K562 (cell line): Measurements from ENCODE around the gene KCTD15. TPM values are rescaled to one million over a fixed set of nuclear protein-coding genes. Genes with fewer than 3 reads are reported as not detected.

Source experiments
- ATAC-seq: fragments of 200-7000 bp; cut with Tn5 transposase; 3 replicates; pipeline ENCODE4 v1.9.1; 2020; ENCODE audit warnings: moderate library complexity
- BruUV-seq: library from RNA; stranded (reverse); fragments of 400-500 nt; replicated peaks from 2 replicates; lab custom pipeline; 2021; lab: Mats Ljungman, UMichigan
- CTCF ChIA-PET: fragments of 300-600 bp; formaldehyde crosslinking; extraction: SDS; loops from one replicate; lab custom pipeline; 2021; ENCODE audit warnings: low intra/inter-chr PET ratio; lab: Yijun Ruan, JAX
- POLR2A ChIA-PET: fragments of 300-600, 350-650 bp; sonication (Branson Sonifier 250); formaldehyde crosslinking; extraction: SDS; loops from one replicate; lab custom pipeline; 2021; ENCODE audit warnings: antibody characterized with exemption, inconsistent platforms; lab: Yijun Ruan, JAX
- DNase-seq, 4 experiments: peaks; one replicate each; pipeline versions ENCODE4 v3.0.0 to v3.0.0-alpha.2; 2011 to 2018; ENCODE audit warnings: low spot score in 3 of 4, mixed read lengths in 3 of 4; ENCODE audit errors: extremely low read depth in 1 of 4
- FAIRE-seq: peaks from 2 replicates; lab custom pipeline; 2011; peaks lifted over from hg19 to GRCh38; lab: Jason Lieb, UNC
- H2AFZ ChIP-seq: 2 replicates; pipeline ENCODE4 v1.6.0; 2011; ENCODE audit warnings: low read depth, low read length, control low read depth, inconsistent platforms
- H3K27ac ChIP-seq: fragments of 200-600 bp; 3 replicates; pipeline ENCODE4 v1.8.0; 2011; ENCODE audit warnings: low read depth, mild to moderate bottlenecking, control low read depth, inconsistent platforms, low read length, moderate library complexity, mixed read lengths; ENCODE audit errors: extremely low read depth
- H3K27me3 ChIP-seq, 2 experiments: fragments of 300-600 bp in 1 of 2; 2 replicates in 1 of 2; 3 replicates in 1 of 2; pipeline versions ENCODE4 v1.6.0 to v1.8.0; 2011; ENCODE audit warnings: inconsistent platforms in 2 of 2, low read length in 2 of 2, mild to moderate bottlenecking in 1 of 2, mixed read lengths in 1 of 2, moderate library complexity in 1 of 2; ENCODE audit not compliant: control insufficient read depth in 2 of 2, insufficient read depth in 2 of 2
- H3K36me3 ChIP-seq: fragments of 300-600 bp; 3 replicates; pipeline ENCODE4 v1.8.0; 2011; ENCODE audit warnings: mild to moderate bottlenecking, low read length, inconsistent platforms; ENCODE audit not compliant: control insufficient read depth, insufficient read depth
- H3K4me1 ChIP-seq, 2 experiments: fragments of 200-600 bp in 1 of 2; replicated peaks in 1 of 2; 2 replicates in 1 of 2; 3 replicates in 1 of 2; pipeline versions ENCODE4 v1.5.1 to v1.8.0; 2011; ENCODE audit warnings: inconsistent platforms in 2 of 2, low read length in 2 of 2, mild to moderate bottlenecking in 1 of 2, mixed read lengths in 1 of 2, moderate library complexity in 1 of 2; ENCODE audit not compliant: control insufficient read depth in 2 of 2, insufficient read depth in 2 of 2
- H3K4me2 ChIP-seq: 2 replicates; pipeline ENCODE4 v1.6.1; 2011; ENCODE audit warnings: low read length, control low read depth, inconsistent platforms, mixed read lengths; ENCODE audit not compliant: insufficient read depth
- H3K4me3 ChIP-seq: fragments of 200-600 bp; sonication (generic), shearing (Covaris generic); 2 replicates; pipeline ENCODE4 v1.5.1; 2016; ENCODE audit warnings: control low read depth, inconsistent platforms
- H3K79me2 ChIP-seq: fragments of 200-600 bp; 3 replicates; pipeline ENCODE4 v1.8.0; 2011; ENCODE audit warnings: low read length, inconsistent platforms; ENCODE audit not compliant: control insufficient read depth, insufficient read depth
- H3K9ac ChIP-seq, 2 experiments: 2 replicates each; pipeline versions ENCODE4 v1.6.0 to v1.6.1; 2011; ENCODE audit warnings: low read depth in 2 of 2, low read length in 2 of 2, control low read depth in 1 of 2, inconsistent platforms in 1 of 2, mild to moderate bottlenecking in 1 of 2, mixed read lengths in 1 of 2; ENCODE audit not compliant: insufficient read depth in 1 of 2
- H3K9me1 ChIP-seq: one replicate; pipeline ENCODE4 v1.6.0; 2011; ENCODE audit warnings: inconsistent platforms, mild to moderate bottlenecking, low read length, moderate library complexity; ENCODE audit not compliant: control insufficient read depth, insufficient read depth
- H3K9me3 ChIP-seq: replicated peaks from 2 replicates; pipeline ENCODE4 v1.5.1; 2011; ENCODE audit warnings: low read depth, low read length, inconsistent platforms; ENCODE audit not compliant: control insufficient read depth, insufficient read depth
- H4K20me1 ChIP-seq: replicated peaks from 2 replicates; pipeline ENCODE4 v1.6.1; 2011; ENCODE audit warnings: low read length, inconsistent platforms, mixed read lengths; ENCODE audit not compliant: control insufficient read depth, insufficient read depth
- MAFG ChIP-seq: fragments of 450-650 bp; conservative IDR thresholded peaks from 2 replicates; pipeline ENCODE4 v1.6.1; 2016; ENCODE audit warnings: missing genetic modification characterization, missing compliant biosample characterization
- RFX1 ChIP-seq: fragments of 450-650 bp; IDR thresholded peaks from 2 replicates; pipeline ENCODE4 v1.6.1; 2016; ENCODE audit warnings: mild to moderate bottlenecking, moderate library complexity
- WGBS: fragments of 100-300 bp; shearing (Covaris generic); methylation state at CpG from one replicate; pipeline ENCODE4 v1.1.6; 2016; ENCODE audit warnings: low coverage, mixed read lengths; ENCODE audit not compliant: insufficient coverage; ENCODE audit errors: missing lambda C conversion rate; 5-methylcytosine and 5-hydroxymethylcytosine counted together
- in situ Hi-C: fragments of 300-500 bp; cut with MboI; formaldehyde crosslinking; loops from 4 replicates; pipeline ENCODE4 v1.15.0; 2018; ENCODE audit warnings: inconsistent platforms, mixed read lengths
- intact Hi-C: fragments of 100-400 bp; cut with micrococcal nuclease; formaldehyde crosslinking; loops from 2 replicates; pipeline ENCODE4 v1.14.2; 2022
- polyA plus RNA-seq, 8 experiments: library from polyadenylated mRNA; depleted of rRNA in 4 of 8; stranded (reverse) in 5 of 8; unstranded in 3 of 8; fragments of >200 nt; fragmentation: Nextera tagmentation in 2 of 8; fragmentation: Illumina TruSeq in 1 of 8; extraction: Ambion mirVana in 2 of 8; extraction: Trizol in 1 of 8; gene quantifications; 2 replicates each; pipeline versions ENCODE4 v1.2.1 to v1.2.3, GENCODE V29; 2011 to 2014; ENCODE audit warnings: inconsistent platforms in 1 of 8, missing spikeins in 1 of 8
- total RNA-seq, 7 experiments: library from RNA; depleted of rRNA in 6 of 7; stranded (reverse); fragments of >200 nt in 6 of 7; fragmentation: Illumina TruSeq in 2 of 7; extraction: Trizol in 2 of 7; gene quantifications; 2 replicates each; pipeline versions ENCODE4 v1.2.1 to v1.2.3, GENCODE V29; 2011 to 2021; ENCODE audit warnings: low replicate concordance in 1 of 7
- TF ChIP-seq, protein P1 (sequence below): sonication (generic); formaldehyde crosslinking; IDR thresholded peaks from 2 replicates; pipeline ENCODE4 v1.8.1; 2022; ENCODE audit warnings: missing genetic modification reagents
- TF ChIP-seq, protein P2 (sequence below): fragments of 450-650 bp; IDR thresholded peaks from 2 replicates; pipeline ENCODE4 v1.6.1; 2016; ENCODE audit warnings: low read depth

Gene KCTD15
- total and polyA plus RNA-seq, 9 of the 15 experiments (the other 6 are each of a cell fraction or from before 2014, with no cell fraction given), result 1.7 to 49.0 (median 11.8) TPM

DNA sequence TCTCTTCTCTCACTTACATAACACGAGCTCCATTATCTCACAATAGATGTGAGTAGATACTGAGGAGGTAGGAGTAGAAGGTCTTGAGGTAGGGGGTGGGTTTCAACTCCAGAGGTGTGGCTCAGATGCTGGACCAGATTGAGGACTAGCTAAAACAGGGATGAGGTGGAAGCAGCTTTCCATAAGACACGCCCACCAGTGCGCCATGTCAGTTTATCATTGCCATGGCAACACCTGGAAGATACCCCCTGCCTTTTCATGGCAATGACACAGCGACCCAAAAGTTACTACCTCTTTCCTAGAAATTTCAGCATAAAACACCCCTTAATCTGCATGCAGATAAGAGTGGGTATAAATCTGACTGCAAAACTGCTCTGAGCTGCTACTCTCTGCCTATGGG lies 44.1 kb downstream of the KCTD15 start:
- H3K27me3 ChIP-seq, result peaks cover 6 to 27% of the 10 kb centered on the region in 2 experiments; a peak in 3 of 5 replicates
- ChIA-PET CTCF (no interaction called here), POLR2A (no interaction called here)
- H2AFZ ChIP-seq, result no peak overlapping the region
- ATAC-seq (no peak), DNase-seq (no peak), FAIRE-seq (no peak)
- H3K9me3 ChIP-seq, result no peaks in the 10 kb centered on the region
- H3K79me2 ChIP-seq, result no peaks in the 10 kb centered on the region
- no peak overlapping the region for H3K4me2 ChIP-seq
- TF ChIP-seq RFX1, result peak; percentile 66
- TF ChIP-seq, protein P1, sequence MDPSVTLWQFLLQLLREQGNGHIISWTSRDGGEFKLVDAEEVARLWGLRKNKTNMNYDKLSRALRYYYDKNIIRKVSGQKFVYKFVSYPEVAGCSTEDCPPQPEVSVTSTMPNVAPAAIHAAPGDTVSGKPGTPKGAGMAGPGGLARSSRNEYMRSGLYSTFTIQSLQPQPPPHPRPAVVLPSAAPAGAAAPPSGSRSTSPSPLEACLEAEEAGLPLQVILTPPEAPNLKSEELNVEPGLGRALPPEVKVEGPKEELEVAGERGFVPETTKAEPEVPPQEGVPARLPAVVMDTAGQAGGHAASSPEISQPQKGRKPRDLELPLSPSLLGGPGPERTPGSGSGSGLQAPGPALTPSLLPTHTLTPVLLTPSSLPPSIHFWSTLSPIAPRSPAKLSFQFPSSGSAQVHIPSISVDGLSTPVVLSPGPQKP (CRISPR knock-in tag), result no peak
- no peak overlapping the region for H3K27ac ChIP-seq
- intact Hi-C loops, result no loop called here
- no peak overlapping the region for H3K4me3 ChIP-seq
- H3K9ac ChIP-seq, result no peak overlapping the region
- no peaks in the 10 kb centered on the region for H3K4me1 ChIP-seq
- no TSS peak for BruUV-seq
- H3K9me1 ChIP-seq, result no peaks in the 10 kb centered on the region
- H4K20me1 ChIP-seq, result 0 out of 2 replicates have a peak, but pooled peaks cover 3% of the 10 kb centered on the region
- in situ Hi-C loops, result no loop called here
- H3K36me3 ChIP-seq, result no peaks in the 10 kb centered on the region
- 1% methylated on average over 4 of the region's 4 CpGs for WGBS

DNA sequence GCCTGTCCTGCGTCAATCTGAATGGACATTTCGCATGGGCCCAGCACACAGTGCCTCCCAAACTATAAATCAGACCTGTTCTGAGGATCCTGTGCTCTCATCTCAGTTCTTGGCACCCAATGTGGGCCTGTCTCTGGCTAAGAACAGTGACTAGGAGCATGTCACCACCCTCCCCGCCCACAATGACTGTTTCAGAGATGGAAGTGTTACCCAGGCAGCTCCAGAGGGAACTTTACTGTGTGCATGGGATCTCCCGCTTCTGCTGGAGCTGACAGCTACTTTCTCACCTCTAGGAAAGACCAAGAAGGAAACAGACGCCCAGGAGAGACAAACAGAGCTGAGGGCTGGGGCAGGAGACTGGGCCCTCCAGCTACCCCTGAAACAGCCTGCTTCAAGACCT lies 45.0 kb downstream of the KCTD15 start:
- Histone ChIP-seq H3K9me3 (no peaks in the 10 kb centered on the region), H3K4me3 (no peak overlapping the region), H3K9ac (no peak overlapping the region), H3K4me2 (no peak overlapping the region), H3K27me3 (peaks cover 6 to 27% of the 10 kb centered on the region in 2 experiments; a peak in 3 of 5 replicates), H3K4me1 (no peaks in the 10 kb centered on the region), H3K36me3 (no peaks in the 10 kb centered on the region), H4K20me1 (0 out of 2 replicates have a peak, but pooled peaks cover 3% of the 10 kb centered on the region), H3K79me2 (no peaks in the 10 kb centered on the region), H3K9me1 (no peaks in the 10 kb centered on the region), H3K27ac (no peak overlapping the region), H2AFZ (no peak overlapping the region)
- ATAC-seq, result no peak
- intact Hi-C loops (no loop called here), in situ Hi-C loops (no loop called here)
- no peak for TF ChIP-seq MAFG (tag)
- TF ChIP-seq, protein P2, sequence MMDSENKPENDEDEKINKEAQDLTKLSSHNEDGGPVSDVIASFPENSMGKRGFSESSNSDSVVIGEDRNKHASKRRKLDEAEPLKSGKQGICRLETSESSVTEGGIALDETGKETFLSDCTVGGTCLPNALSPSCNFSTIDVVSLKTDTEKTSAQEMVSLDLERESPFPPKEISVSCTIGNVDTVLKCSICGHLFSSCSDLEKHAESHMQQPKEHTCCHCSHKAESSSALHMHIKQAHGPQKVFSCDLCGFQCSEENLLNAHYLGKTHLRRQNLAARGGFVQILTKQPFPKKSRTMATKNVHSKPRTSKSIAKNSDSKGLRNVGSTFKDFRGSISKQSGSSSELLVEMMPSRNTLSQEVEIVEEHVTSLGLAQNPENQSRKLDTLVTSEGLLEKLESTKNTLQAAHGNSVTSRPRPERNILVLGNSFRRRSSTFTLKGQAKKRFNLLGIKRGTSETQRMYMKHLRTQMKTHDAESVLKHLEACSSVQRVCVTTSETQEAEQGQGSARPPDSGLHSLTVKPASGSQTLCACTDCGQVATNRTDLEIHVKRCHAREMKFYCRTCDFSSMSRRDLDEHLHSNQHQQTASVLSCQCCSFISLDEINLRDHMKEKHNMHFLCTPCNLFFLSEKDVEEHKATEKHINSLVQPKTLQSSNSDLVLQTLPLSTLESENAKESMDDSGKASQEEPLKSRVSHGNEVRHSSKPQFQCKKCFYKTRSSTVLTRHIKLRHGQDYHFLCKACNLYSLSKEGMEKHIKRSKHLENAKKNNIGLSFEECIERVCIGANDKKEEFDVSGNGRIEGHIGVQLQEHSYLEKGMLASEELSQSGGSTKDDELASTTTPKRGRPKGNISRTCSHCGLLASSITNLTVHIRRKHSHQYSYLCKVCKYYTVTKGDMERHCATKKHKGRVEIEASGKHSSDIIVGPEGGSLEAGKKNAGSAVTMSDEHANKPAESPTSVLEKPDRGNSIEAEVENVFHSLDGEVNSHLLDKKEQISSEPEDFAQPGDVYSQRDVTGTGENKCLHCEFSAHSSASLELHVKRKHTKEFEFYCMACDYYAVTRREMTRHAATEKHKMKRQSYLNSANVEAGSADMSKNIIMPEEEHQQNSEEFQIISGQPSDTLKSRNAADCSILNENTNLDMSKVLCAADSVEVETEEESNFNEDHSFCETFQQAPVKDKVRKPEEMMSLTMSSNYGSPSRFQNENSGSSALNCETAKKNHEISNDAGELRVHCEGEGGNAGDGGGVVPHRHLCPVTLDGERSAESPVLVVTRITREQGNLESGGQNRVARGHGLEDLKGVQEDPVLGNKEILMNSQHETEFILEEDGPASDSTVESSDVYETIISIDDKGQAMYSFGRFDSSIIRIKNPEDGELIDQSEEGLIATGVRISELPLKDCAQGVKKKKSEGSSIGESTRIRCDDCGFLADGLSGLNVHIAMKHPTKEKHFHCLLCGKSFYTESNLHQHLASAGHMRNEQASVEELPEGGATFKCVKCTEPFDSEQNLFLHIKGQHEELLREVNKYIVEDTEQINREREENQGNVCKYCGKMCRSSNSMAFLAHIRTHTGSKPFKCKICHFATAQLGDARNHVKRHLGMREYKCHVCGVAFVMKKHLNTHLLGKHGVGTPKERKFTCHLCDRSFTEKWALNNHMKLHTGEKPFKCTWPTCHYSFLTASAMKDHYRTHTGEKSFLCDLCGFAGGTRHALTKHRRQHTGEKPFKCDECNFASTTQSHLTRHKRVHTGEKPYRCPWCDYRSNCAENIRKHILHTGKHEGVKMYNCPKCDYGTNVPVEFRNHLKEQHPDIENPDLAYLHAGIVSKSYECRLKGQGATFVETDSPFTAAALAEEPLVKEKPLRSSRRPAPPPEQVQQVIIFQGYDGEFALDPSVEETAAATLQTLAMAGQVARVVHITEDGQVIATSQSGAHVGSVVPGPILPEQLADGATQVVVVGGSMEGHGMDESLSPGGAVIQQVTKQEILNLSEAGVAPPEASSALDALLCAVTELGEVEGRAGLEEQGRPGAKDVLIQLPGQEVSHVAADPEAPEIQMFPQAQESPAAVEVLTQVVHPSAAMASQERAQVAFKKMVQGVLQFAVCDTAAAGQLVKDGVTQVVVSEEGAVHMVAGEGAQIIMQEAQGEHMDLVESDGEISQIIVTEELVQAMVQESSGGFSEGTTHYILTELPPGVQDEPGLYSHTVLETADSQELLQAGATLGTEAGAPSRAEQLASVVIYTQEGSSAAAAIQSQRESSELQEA, result no peak
- WGBS, result 0% methylated on average over 5 of the region's 5 CpGs
- ChIA-PET CTCF (no interaction called here), POLR2A (no interaction called here)
- no peak for FAIRE-seq
- no TSS peak for BruUV-seq
- no peak for DNase-seq
